A673 (cell line): Measurements from ENCODE around the gene PCBP1. TPM values are rescaled to one million over a fixed set of nuclear protein-coding genes. Genes with fewer than 3 reads are reported as not detected.

Experiments used
- BruUV-seq: library from RNA; stranded (reverse); fragments of 400-500 nt; replicated peaks from 2 replicates; lab custom pipeline; 2021; lab: Mats Ljungman, UMichigan
- CTCF ChIA-PET: fragments of 300-600 bp; sonication (Branson Sonifier 250); formaldehyde crosslinking; loops from one replicate; lab custom pipeline; 2022; ENCODE audit warnings: antibody characterized with exemption; lab: Charles Lee
- POLR2A ChIA-PET: fragments of 300-600 bp; sonication (Branson Sonifier 250); formaldehyde crosslinking; loops from one replicate; lab custom pipeline; 2022; ENCODE audit warnings: antibody characterized with exemption; ENCODE audit not compliant: low non-redundant PET; lab: Charles Lee
- DNase-seq: peaks from one replicate; pipeline ENCODE4 v3.0.0-alpha.2; 2015; ENCODE audit warnings: low spot score
- H3K27ac ChIP-seq: fragments of 200-600 bp; sonication (generic); 2 replicates; pipeline ENCODE4 v1.5.1; 2016; ENCODE audit warnings: mixed run types, low read depth, mild to moderate bottlenecking, mixed read lengths, antibody characterized with exemption, low read length; ENCODE audit not compliant: poor library complexity, severe bottlenecking
- H3K27me3 ChIP-seq: fragments of 200-600 bp; sonication (generic); replicated peaks from 2 replicates; pipeline ENCODE4 v1.6.1; 2017; ENCODE audit warnings: mixed run types, low read depth, mild to moderate bottlenecking, mixed read lengths, antibody characterized with exemption, low read length; ENCODE audit not compliant: insufficient read depth, poor library complexity
- H3K36me3 ChIP-seq: fragments of 200-600 bp; sonication (generic); 2 replicates; pipeline ENCODE4 v1.6.1; 2016; ENCODE audit warnings: mixed run types, mild to moderate bottlenecking, mixed read lengths, antibody characterized with exemption, low read length; ENCODE audit not compliant: insufficient read depth, poor library complexity, severe bottlenecking
- H3K4me1 ChIP-seq: fragments of 200-600 bp; sonication (generic); 2 replicates; pipeline ENCODE4 v1.6.1; 2017; ENCODE audit warnings: mixed run types, mild to moderate bottlenecking, mixed read lengths, antibody characterized with exemption, low read length; ENCODE audit not compliant: insufficient read depth, poor library complexity, severe bottlenecking
- H3K4me3 ChIP-seq: fragments of 200-600 bp; sonication (generic); 2 replicates; pipeline ENCODE4 v1.5.1; 2016; ENCODE audit warnings: low read depth, mixed run types, mild to moderate bottlenecking, mixed read lengths, low read length; ENCODE audit not compliant: poor library complexity, severe bottlenecking
- H3K9me3 ChIP-seq: fragments of 200-600 bp; sonication (generic); 2 replicates; pipeline ENCODE4 v1.6.1; 2016; ENCODE audit warnings: mixed run types, low read depth, mild to moderate bottlenecking, mixed read lengths, antibody characterized with exemption, low read length; ENCODE audit not compliant: poor library complexity, severe bottlenecking
- EZH2 ChIP-seq: fragments of 200-600 bp; sonication (generic); IDR thresholded peaks from 2 replicates; pipeline ENCODE4 v1.6.1; 2017; ENCODE audit warnings: borderline replicate concordance, low read depth, mild to moderate bottlenecking, mixed read lengths, antibody characterized with exemption, low read length; ENCODE audit not compliant: poor library complexity, severe bottlenecking
- intact Hi-C: fragments of 100-400 bp; cut with micrococcal nuclease; formaldehyde crosslinking; loops from one replicate; pipeline ENCODE4 v1.10.0; 2022; ENCODE audit not compliant: unreplicated experiment
- total RNA-seq: library from RNA; stranded (reverse); gene quantifications from 2 replicates; pipeline ENCODE4 v1.2.3, GENCODE V29; 2021
- TF ChIP-seq, protein P1 (sequence below): fragments of 300-800, 200-600 bp; sonication (generic); conservative IDR thresholded peaks from 2 replicates; pipeline ENCODE4 v1.5.1; 2017; ENCODE audit warnings: low read depth, mild to moderate bottlenecking, antibody characterized with exemption, low read length, moderate library complexity, mixed read lengths

The PCBP1 gene
- total RNA-seq, 1 experiment from 2014 or later: 350 TPM

DNA sequence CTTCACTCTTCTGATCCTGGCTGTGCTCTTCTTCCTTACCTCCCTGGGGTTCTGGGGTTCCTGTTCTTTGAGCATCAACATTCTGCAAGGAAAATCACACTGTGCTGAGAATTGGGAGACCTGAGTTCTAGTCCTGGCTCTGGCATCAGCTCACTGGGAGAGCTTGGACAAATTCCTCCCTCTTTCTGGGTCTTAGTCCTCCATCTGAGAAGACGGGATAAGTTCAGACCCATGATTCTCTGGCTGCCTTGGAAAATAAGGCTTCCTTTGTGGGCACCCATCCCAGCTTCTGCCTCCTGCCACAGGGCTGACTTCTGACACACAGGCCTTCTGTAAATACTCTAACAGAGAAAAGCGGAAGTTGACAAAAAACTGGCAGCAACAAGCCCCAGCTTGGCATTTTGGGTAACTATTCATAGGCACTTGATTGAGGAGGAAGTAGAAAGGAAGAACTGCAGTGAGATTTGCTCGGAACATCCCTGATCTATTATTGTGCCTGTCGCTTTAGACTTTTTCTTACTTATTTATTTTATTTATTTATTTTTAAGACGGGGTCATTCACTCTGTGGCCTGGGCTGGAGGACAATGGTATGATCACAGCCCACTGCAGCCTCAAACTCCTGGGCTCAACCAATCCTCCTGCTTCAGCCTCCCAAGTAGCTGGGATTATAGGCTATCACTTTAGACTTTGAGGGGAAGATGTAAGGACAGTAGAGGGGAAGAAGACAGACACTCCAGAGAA lies 7.9 kb downstream of the PCBP1 start:
- no peaks in the 10 kb centered on the region for H3K27me3 ChIP-seq
- CTCF ChIA-PET: no interaction called here
- no peak overlapping the region for H3K4me3 ChIP-seq
- no peak for DNase-seq
- POLR2A ChIA-PET: no interaction called here
- intact Hi-C loops: no loop called here
- no peak for TF ChIP-seq EZH2
- TF ChIP-seq, protein P1, sequence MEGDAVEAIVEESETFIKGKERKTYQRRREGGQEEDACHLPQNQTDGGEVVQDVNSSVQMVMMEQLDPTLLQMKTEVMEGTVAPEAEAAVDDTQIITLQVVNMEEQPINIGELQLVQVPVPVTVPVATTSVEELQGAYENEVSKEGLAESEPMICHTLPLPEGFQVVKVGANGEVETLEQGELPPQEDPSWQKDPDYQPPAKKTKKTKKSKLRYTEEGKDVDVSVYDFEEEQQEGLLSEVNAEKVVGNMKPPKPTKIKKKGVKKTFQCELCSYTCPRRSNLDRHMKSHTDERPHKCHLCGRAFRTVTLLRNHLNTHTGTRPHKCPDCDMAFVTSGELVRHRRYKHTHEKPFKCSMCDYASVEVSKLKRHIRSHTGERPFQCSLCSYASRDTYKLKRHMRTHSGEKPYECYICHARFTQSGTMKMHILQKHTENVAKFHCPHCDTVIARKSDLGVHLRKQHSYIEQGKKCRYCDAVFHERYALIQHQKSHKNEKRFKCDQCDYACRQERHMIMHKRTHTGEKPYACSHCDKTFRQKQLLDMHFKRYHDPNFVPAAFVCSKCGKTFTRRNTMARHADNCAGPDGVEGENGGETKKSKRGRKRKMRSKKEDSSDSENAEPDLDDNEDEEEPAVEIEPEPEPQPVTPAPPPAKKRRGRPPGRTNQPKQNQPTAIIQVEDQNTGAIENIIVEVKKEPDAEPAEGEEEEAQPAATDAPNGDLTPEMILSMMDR: no peak
- no TSS peak for BruUV-seq
- H3K4me1 ChIP-seq: peaks cover 4% of the 10 kb centered on the region
- no peaks in the 10 kb centered on the region for H3K36me3 ChIP-seq
- no peaks in the 10 kb centered on the region for H3K9me3 ChIP-seq
- H3K27ac ChIP-seq: no peak overlapping the region

DNA sequence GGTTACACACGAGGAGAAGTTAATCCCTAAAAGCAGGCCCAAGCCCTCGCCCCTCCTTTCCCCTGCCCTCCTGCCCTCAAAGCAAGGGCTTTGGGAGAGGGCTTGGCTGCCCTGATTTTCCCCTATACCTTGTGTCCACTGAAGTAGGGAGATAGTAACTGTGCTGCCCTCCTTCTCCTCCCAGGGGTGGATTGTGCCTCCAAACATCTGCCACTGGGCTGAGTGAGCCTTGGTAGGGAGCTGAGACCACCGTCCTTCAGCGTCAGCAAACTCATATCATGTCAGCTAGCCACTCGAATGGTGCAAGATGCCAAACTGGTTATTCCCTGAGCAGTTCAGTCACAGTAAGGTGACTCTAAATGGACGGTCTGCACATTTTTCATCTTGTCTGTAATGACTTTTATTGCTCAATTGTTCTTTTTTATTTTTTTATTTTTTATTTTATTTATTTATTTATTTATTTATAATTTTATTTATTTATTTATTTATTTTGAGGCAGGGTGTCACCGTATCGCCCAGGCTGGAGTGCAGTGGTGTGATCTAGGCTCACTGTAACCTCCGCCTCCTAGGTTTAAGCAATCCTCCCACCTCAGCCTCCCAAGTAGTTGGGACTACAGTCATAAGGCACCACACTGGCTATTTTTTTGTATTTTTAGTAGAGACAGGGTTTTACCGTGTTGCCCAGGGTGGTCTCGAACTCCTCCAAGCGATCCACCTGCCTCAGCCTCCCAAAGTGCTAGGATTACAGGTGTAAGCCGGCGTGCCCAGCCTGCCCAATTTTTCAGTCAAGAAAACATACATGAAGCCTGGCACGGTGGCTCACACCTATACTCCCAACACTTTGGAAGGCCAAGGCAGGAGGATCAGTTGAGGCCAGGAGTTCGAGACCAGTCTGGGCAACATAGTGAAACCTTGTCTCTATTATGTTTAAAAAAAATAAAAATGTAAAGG lies 8.7 kb downstream of the PCBP1 start:
- H3K27me3 ChIP-seq: no peaks in the 10 kb centered on the region
- CTCF ChIA-PET: no interaction called here
- H3K4me3 ChIP-seq: no peak overlapping the region
- POLR2A ChIA-PET: no interaction called here
- no peak overlapping the region for H3K27ac ChIP-seq
- BruUV-seq: no TSS peak
- no peaks in the 10 kb centered on the region for H3K9me3 ChIP-seq
- TF ChIP-seq, protein P1: no peak
- no peak for TF ChIP-seq EZH2
- no peak for DNase-seq
- intact Hi-C loops: no loop called here
- H3K36me3 ChIP-seq: no peaks in the 10 kb centered on the region
- H3K4me1 ChIP-seq: no peaks in the 10 kb centered on the region

DNA sequence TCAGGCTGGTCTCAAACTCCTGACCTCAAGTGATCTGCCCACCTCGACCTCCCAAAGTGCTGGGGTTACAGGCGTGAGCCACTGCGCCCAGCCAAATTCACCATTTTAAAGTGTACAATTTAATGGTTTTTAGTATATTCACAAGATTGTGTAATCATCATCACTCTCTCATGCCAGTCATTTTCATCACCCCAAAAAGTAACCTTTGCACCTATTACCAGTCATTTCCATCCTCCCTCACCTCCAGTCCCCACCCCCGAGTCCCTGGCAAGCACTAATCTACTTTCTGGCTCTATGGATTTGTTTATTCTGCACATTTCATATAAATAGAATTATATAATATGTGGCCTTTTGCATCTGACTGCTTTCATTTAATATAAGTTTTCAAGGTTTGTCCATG lies 10.8 kb downstream of the PCBP1 start:
- no TSS peak for BruUV-seq
- Histone ChIP-seq H3K27me3 (no peaks in the 10 kb centered on the region), H3K4me1 (no peaks in the 10 kb centered on the region), H3K27ac (no peak overlapping the region), H3K4me3 (no peak overlapping the region), H3K36me3 (no peaks in the 10 kb centered on the region), H3K9me3 (no peaks in the 10 kb centered on the region)
- intact Hi-C loops: no loop called here
- DNase-seq: no peak
- ChIA-PET POLR2A (interaction anchor here (0.7 kb wide), 1 partner anchor 16 kb away, joined by 3 read pairs; no protein-coding TSS in a partner anchor), CTCF (no interaction called here)
- TF ChIP-seq EZH2: no peak
- TF ChIP-seq, protein P1: no peak
